Gastroesophageal sphincter (tissue), 4 donors: ENCODE results near the gene RHOXF2B. TPM values are rescaled to one million over a fixed set of nuclear protein-coding genes. Genes with fewer than 3 reads are reported as not detected.
"Not testable (repeated sequence)": the region's sequence is repeated elsewhere in the genome, so short reads cannot be mapped to it uniquely, and the experiment has no call there.

Experiments used
- ATAC-seq: fragments of 150-250 bp; one replicate; pipeline ENCODE4 v1.9.1; 2016; ENCODE audit warnings: mild to moderate bottlenecking, moderate library complexity
- H3K27ac ChIP-seq, 4 donors: fragments of 200-600 bp; sonication (generic) in 3 of 4; 1 replicate in 3 of 4; 2 replicates in 1 of 4; pipeline ENCODE4 v1.5.1; 2016 to 2019
- H3K27me3 ChIP-seq: fragments of 200-600 bp; sonication (generic); one replicate; pipeline ENCODE4 v1.5.1; 2019
- H3K36me3 ChIP-seq, 2 donors: fragments of 200-600 bp; sonication (generic); one replicate each; pipeline ENCODE4 v1.5.1; 2019; ENCODE audit warnings: control low read depth in 1 of 2
- H3K4me1 ChIP-seq, 3 donors: fragments of 200-600 bp; sonication (generic); 1 replicate in 2 of 3; 2 replicates in 1 of 3; pipeline ENCODE4 v1.5.1; 2016 to 2019; ENCODE audit warnings: control low read depth in 2 of 3
- H3K4me3 ChIP-seq, 2 donors: fragments of 200-600 bp; sonication (generic); one replicate each; pipeline ENCODE4 v1.5.1; 2019; ENCODE audit warnings: mild to moderate bottlenecking in 1 of 2, moderate library complexity in 1 of 2
- H3K9me3 ChIP-seq, 3 donors: fragments of 200-600 bp; sonication (generic); one replicate each; pipeline ENCODE4 v1.5.1; 2017 to 2019; ENCODE audit warnings: control low read depth in 2 of 3
- EP300 ChIP-seq: sonication (generic); formaldehyde crosslinking; IDR thresholded peaks from one replicate; pipeline ENCODE4 v1.6.1; 2017; ENCODE audit warnings: antibody characterized with exemption, mild to moderate bottlenecking
- POLR2A ChIP-seq, 2 donors: fragments of 450-650 bp; IDR thresholded peaks; one replicate each; pipeline ENCODE4 v1.6.1; 2017; ENCODE audit warnings: antibody characterized with exemption in 2 of 2, mild to moderate bottlenecking in 2 of 2, moderate library complexity in 1 of 2
- POLR2AphosphoS5 ChIP-seq: sonication (generic); formaldehyde crosslinking; IDR thresholded peaks from one replicate; pipeline ENCODE4 v1.6.1; 2017; ENCODE audit warnings: antibody characterized with exemption
- WGBS, 2 donors: methylation state at CpG; one replicate each; pipeline ENCODE4 v1.1.5; 2018; ENCODE audit warnings: low coverage in 1 of 2; 5-methylcytosine and 5-hydroxymethylcytosine counted together
- total RNA-seq, 4 donors: library from RNA; depleted of rRNA; stranded (reverse); fragments of >200 nt; gene quantifications; one replicate each; pipeline ENCODE4 v1.1.0, GENCODE V29; 2016
- TF ChIP-seq, protein P1 (sequence below), 4 experiments: fragments of 200-600 bp in 2 of 4; fragments of 450-650 bp in 2 of 4; sonication (generic) in 1 of 4; IDR thresholded peaks; one replicate each; pipeline ENCODE4 v1.5.1; 2017 to 2019; ENCODE audit warnings: antibody characterized with exemption in 4 of 4, mild to moderate bottlenecking in 2 of 4, moderate library complexity in 2 of 4

Gene RHOXF2B
- total RNA-seq, 4 donors from 2014 or later, result 0.47 TPM; not detected in 3

DNA sequence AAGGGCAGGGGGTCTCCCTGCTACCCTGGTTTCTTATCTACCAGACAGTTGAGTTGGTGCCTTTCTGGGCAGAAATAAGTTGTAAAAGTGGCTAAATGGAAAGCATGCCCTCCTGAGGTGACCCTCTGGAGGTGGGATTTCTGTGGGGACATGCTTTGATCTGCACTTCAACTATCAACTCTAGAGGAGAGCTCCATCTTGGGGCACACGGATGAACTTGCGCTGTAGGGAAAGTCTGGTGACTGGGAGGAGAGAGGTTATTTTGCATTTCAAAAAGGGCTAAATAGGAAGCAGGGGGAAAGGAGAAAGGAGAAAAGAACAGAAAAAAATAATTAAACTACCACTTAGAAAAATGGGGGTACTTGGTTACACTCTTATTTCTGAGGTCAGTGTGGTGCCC is 12.7 kb upstream of the RHOXF2B start:
- 75 to 80% methylated on average over 2 of the region's 2 CpGs for WGBS, 2 donors
- no peak for TF ChIP-seq POLR2A (IDR thresholded peaks at IDR 0.05)
- no peak for TF ChIP-seq POLR2AphosphoS5
- TF ChIP-seq EP300, result no peak
- TF ChIP-seq, protein P1, sequence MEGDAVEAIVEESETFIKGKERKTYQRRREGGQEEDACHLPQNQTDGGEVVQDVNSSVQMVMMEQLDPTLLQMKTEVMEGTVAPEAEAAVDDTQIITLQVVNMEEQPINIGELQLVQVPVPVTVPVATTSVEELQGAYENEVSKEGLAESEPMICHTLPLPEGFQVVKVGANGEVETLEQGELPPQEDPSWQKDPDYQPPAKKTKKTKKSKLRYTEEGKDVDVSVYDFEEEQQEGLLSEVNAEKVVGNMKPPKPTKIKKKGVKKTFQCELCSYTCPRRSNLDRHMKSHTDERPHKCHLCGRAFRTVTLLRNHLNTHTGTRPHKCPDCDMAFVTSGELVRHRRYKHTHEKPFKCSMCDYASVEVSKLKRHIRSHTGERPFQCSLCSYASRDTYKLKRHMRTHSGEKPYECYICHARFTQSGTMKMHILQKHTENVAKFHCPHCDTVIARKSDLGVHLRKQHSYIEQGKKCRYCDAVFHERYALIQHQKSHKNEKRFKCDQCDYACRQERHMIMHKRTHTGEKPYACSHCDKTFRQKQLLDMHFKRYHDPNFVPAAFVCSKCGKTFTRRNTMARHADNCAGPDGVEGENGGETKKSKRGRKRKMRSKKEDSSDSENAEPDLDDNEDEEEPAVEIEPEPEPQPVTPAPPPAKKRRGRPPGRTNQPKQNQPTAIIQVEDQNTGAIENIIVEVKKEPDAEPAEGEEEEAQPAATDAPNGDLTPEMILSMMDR (IDR thresholded peaks at IDR 0.05), result no peak

DNA sequence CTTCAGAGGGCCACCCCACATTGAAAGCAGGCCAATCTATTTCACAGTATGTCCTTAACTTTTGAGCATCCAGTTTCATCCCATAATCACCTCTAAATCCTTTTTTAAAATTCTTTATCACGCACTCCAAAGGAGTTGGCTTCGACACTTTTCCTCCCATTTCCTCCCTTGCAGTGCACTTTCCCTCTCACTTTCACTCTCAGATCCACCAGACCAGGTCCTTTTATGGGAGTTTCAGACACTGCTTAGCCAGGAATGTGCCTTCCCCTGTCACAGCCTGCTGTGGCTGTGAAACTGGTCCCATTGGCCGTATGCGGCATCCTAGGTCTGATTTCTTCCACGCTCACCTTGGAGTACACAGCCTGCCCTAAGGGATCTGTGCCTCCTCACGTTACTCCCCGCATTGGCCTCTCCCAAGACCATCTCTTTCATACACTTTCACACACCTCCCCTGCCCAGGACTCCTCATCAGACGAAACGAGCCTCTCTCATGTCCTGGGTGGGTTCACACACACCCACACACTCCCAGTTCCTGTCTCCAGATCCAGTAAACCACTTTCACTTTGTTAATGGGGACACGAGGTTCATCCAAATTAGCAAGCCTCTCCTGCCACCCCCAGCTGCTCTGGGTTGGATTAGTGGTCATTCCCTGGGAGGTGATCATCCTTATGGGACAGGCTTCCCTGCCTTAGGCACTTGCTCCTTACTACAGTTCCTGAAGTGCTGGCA is 10.0 kb upstream of the RHOXF2B start:
- Histone ChIP-seq H3K4me1 (no peaks in the 10 kb centered on the region), H3K9me3 (no peaks in the 10 kb centered on the region), H3K4me3 (no peak overlapping the region), H3K27me3 (no peaks in the 10 kb centered on the region), H3K27ac (no peak overlapping the region), H3K36me3 (no peaks in the 10 kb centered on the region)
- TF ChIP-seq, protein P1 (IDR thresholded peaks at IDR 0.05), result no peak
- TF ChIP-seq EP300 (no peak), POLR2AphosphoS5 (no peak), POLR2A (IDR thresholded peaks at IDR 0.05) (no peak)
- 56 to 68% methylated on average over 8 to 10 of the region's 10 CpGs for WGBS, 2 donors
- ATAC-seq, result no peak

More for the DNA sequence above, 12.7 kb upstream of the RHOXF2B start:
- H3K4me3 ChIP-seq, result no peak overlapping the region
- ATAC-seq, result no peak
- no peaks in the 10 kb centered on the region for H3K27me3 ChIP-seq
- H3K27ac ChIP-seq, result no peak overlapping the region
- H3K4me1 ChIP-seq, result no peaks in the 10 kb centered on the region
- no peaks in the 10 kb centered on the region for H3K9me3 ChIP-seq
- H3K36me3 ChIP-seq, result no peaks in the 10 kb centered on the region

GRCh38 chrX:120085553-120086185 is 8.2 kb upstream of the RHOXF2B start:
- H3K27ac ChIP-seq, H3K4me1 ChIP-seq, H3K4me3 ChIP-seq, H3K27me3 ChIP-seq, H3K36me3 ChIP-seq, H3K9me3 ChIP-seq: not testable (repeated sequence)
- ATAC-seq, result peak; percentile 46
- WGBS, 2 donors, result no CpG with 5 or more reads among the region's 12 CpGs

GRCh38 chrX:120066169-120066568 is 11.3 kb downstream of the RHOXF2B start:
- no CpG with 5 or more reads among the region's 1 CpG for WGBS, 2 donors
- not testable (repeated sequence) for H3K4me1 ChIP-seq, H3K4me3 ChIP-seq, H3K27ac ChIP-seq, H3K36me3 ChIP-seq, H3K9me3 ChIP-seq, ATAC-seq, H3K27me3 ChIP-seq

DNA sequence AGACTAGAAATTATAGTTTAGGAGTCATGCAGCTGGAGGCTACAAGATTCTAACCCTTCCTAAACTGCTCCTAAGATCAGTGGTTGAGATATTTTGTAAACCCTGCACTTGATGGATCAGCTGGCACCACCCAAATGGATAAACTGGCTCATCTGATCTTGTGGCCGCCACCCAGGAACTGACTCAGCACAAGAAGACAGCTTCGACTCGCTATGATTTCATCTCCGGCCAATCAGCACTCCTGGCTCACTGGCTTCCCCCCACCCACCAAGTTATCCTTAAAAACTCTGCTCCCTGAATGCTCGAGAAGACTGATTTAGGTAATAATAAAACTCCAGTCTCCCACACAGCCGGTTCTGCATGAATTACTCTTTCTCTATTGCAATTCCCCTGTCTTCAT is 34.8 kb downstream of the RHOXF2B start:
- H3K4me1 ChIP-seq, H3K27ac ChIP-seq, H3K27me3 ChIP-seq, H3K36me3 ChIP-seq, H3K9me3 ChIP-seq, ATAC-seq, H3K4me3 ChIP-seq: not testable (repeated sequence)
- no CpG with 5 or more reads among the region's 6 CpGs for WGBS, 2 donors

DNA sequence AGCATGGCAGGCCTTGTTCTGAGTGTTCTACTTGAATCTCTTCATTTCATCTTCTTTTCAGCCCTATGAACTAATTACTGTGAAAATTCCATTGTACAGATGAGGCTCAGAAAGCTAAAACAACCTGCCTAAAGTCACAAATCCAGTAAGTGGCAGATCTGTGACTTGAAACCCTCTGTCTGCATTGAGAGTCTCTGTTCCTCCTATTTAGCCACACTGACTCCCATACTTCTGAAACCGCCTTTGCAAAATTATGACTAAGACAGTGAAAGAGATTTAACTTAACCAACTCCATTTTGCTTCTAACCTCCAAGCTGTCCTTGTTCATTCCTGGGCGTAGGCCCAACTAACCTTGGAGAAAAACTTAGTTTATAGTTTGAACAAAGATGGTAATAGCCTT is 35.2 kb downstream of the RHOXF2B start:
- WGBS, 2 donors, result no CpG with 5 or more reads among the region's 2 CpGs
- not testable (repeated sequence) for H3K9me3 ChIP-seq, H3K4me1 ChIP-seq, H3K27ac ChIP-seq, H3K27me3 ChIP-seq, H3K4me3 ChIP-seq, ATAC-seq, H3K36me3 ChIP-seq

DNA sequence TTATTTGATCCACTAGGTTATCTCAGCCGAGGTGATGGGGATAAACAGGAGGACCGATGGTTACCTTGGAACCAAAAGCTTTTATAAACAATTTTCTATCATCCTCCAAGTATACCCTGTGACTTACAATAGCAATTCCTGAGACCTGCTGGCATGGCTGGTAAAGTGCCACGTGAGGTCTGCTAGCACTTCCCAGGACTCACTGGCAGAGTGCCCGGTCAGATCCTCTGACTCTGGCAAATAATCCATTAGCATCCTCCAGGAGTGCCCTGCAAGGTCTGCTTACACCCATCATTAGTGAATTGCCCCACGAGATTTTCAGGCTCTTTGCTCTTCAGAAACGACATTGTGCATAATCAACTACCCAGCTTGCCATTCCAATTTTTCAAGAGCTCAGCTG is 37.3 kb downstream of the RHOXF2B start:
- H3K9me3 ChIP-seq, H3K27me3 ChIP-seq, ATAC-seq, H3K4me1 ChIP-seq, H3K36me3 ChIP-seq, H3K27ac ChIP-seq, H3K4me3 ChIP-seq: not testable (repeated sequence)
- no CpG with 5 or more reads among the region's 6 CpGs for WGBS, 2 donors

DNA sequence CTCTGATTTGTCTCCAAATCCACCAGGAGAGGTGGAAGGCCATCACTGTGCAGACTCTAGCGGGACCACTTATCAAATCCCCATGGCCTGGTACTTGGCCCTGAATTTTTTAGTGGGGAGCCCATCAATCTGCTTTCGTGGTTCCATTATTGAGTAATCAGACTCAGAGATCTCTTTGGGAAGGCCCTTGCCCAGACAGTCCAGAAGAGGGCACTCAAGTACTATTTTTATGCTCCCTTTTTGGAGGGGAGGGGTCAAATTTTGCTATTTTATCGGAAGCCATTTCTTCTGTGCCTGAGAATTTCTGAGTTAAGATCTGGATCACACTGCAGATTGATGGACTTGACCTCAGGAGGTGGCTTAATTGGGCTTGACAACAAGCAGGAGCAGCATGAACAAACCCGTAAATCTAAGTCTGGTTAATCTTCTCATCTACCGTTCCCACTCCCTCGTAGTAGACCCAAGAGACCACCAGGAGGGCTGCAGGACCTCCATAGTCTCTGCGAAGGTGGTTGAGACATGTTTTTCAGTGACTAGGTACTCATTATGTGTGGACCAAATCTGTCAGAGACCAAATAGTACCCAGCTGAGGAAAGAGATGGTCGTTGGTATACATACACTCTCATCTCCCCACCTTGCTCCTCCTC is 38.3 kb downstream of the RHOXF2B start:
- not testable (repeated sequence) for H3K27ac ChIP-seq, H3K4me1 ChIP-seq, H3K9me3 ChIP-seq, ATAC-seq, H3K27me3 ChIP-seq, H3K36me3 ChIP-seq, H3K4me3 ChIP-seq
- WGBS, 2 donors, result no CpG with 5 or more reads among the region's 8 CpGs
